ENCODE results near the gene TOR1AIP1.

DNA sequence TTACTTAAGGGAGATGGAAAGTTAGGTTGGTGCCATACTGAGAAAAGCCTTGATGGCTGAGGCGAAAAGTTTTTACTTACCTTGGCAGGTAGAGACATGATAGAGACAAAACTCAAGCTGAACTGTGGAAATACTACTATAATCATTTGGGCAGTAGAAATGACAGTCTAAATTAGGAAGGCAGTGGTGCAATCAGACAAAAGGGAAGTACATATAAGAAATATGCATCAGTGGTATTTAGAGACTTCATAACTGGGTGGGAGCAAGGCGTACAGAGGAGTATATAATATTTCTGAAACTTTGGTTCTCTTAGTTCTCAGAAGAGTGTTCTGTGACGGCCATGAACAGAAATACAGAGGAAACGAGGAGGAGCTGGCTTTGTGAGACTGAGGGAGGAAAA, 70.1 kb downstream of the TOR1AIP1 start:
- TF ChIP-seq CEBPB (IDR thresholded peaks at IDR 0.05) = no peak
- no peak for TF ChIP-seq MAX (IDR thresholded peaks at IDR 0.05)
- TF ChIP-seq CREB1 (IDR thresholded peaks at IDR 0.05; ENCODE audit: low read depth) = no peak
- TF ChIP-seq, protein P1, sequence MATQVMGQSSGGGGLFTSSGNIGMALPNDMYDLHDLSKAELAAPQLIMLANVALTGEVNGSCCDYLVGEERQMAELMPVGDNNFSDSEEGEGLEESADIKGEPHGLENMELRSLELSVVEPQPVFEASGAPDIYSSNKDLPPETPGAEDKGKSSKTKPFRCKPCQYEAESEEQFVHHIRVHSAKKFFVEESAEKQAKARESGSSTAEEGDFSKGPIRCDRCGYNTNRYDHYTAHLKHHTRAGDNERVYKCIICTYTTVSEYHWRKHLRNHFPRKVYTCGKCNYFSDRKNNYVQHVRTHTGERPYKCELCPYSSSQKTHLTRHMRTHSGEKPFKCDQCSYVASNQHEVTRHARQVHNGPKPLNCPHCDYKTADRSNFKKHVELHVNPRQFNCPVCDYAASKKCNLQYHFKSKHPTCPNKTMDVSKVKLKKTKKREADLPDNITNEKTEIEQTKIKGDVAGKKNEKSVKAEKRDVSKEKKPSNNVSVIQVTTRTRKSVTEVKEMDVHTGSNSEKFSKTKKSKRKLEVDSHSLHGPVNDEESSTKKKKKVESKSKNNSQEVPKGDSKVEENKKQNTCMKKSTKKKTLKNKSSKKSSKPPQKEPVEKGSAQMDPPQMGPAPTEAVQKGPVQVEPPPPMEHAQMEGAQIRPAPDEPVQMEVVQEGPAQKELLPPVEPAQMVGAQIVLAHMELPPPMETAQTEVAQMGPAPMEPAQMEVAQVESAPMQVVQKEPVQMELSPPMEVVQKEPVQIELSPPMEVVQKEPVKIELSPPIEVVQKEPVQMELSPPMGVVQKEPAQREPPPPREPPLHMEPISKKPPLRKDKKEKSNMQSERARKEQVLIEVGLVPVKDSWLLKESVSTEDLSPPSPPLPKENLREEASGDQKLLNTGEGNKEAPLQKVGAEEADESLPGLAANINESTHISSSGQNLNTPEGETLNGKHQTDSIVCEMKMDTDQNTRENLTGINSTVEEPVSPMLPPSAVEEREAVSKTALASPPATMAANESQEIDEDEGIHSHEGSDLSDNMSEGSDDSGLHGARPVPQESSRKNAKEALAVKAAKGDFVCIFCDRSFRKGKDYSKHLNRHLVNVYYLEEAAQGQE (IDR thresholded peaks at IDR 0.05; ENCODE audit: low read depth) = no peak

All from Ishikawa (cell line).